Activated naive CD4-positive, alpha-beta T cell treated with anti-CD3 and anti-CD28 coated beads, Interleukin-2, amount 50 U/mL, for 16 hours (primary cell): ENCODE measurements around the gene PPP1R13B.

Experiments
- DNase-seq: peaks from one replicate; pipeline ENCODE4 v3.0.0-alpha.2; 2020

The PPP1R13B gene

DNA sequence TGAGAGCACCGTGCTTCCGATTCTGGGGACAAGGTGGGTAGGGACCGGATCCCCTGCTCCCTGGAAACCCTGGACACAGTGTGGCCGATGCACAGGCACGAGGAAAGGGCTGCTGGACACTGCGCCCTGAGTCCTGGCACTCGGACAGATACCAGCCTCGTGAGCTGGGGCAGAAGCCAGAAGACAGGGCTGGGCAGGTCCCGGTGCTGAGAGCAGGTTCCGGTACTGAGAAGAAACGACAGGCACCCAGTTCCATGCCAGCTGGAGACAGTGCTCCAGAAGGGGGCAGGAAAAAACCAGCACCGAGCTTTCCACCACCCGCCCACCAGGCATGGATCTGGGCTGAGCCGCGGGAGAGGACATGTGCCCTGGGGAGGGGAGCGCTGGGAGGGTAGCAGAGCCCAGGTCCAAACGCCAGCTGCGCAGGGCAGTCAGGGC is 138.6 kb downstream of the PPP1R13B start:
- no peak for DNase-seq

DNA sequence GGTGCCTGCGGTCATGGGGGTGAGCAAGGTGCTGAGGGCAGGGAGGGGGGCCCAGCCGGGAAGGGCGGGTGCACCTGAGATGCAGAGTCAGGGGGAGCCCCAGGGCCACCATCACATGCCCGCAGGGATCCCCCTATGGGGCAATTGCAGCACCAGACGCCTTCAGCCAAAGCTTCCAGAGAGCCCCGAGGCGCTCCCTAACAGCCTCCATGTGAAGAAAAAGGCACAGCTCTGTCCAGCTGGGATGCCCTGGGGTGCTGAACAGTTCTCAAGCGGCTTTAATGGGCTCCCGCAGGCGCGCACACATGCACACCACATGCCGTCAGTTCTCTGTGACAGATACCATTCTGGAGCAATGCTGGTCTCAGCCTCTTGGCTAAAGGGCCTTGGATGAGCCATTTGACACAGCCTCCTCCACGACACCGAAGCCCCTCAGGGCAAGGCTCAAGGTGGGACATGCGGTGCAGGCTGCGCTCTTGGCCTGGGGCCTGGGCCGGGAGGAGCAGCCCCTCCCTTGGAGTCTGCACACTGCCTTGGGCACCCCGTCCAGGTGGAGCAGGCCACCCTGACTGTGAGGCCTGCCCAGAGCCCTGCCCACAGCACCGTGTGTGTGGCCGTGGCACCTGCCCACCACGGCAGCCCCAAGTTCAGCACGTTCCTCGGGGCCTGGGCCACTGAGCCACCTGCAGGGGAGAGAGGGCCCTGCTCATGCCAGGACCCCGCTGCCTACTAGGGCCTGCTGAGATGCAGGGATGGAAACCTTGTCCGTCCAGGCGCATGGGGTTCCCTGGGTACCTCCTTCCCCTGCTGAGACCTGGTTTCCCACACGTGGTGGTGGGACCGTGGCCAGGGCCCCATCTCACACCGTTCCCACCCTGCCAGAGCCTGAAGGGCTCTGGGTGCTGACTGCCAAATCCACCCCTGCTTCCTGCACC is 139.8 kb downstream of the PPP1R13B start:
- DNase-seq: no peak

DNA sequence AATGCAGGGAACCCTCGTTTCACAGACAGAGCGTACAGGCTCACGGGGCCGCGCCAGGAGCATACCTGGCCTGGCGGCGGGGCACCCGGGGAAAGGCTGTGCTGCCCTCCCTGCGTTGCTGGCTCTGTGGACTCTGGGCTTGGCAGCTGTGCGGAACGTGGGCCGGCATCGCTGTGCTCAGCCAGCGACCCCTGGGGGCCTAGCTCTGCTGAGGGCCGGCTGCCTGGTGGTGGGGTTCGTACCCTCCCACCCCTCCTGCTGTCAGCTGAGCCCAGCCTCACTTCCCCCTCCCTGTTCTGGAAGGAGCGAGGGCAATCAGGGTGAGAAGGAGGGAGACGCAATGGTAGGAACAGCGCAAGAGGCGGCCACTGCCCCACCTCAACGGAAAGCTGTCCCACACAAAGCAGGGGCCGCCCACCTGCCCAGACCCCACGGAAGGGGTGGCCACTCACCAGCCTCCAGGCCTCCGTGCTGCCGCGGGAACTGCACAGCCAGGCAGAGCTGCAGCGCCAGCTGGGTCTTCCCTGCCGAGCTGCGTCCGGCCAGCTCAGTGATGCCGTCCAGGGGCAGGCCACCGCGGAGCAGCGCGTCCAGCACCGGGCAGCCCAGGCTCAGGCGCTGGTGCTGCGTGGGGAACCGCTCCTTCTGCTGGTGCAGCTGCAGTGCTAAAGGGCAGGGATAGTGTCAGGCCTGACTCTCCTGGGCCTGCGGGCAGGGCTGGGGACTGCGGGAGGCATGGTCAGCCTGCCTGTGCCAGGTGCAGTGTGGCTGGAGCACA is 140.6 kb downstream of the PPP1R13B start:
- no peak for DNase-seq

DNA sequence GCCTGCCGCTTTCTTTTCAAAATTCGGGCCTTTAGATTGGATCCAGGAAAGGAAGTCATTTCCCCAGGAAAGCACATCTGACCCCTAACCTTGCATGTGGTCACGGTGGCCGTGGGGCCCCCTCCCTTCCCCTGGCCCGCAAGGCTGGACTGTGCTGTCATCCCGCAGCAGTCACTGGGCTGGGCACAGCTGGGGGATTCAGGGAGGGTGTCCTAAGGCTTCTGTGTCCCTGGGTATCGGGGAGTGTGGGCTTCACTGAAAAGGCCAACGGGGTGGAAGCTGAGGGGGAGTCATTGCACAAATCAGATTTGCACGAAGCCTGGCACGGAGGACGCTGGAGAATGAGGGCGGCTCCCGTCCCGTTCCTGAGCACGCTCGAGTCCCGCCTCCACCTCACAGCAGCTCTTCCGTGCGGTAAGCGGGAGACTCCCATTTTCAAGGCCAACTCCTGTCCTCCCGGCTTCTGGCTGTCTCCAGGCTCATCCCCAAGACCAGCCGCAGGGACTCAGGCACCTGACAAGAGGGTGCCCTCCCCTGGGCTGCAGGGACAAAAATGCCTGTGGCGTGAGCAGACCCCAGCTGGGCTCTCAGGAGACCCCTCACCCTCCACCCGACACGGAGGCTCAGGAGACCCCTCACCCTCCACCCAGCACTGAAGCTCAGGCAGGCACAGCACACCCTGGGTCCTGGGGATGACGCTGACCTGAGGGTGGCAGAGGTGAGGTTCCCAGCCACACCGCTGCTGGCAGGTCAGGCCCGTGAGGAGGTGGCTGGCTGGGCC is 141.7 kb downstream of the PPP1R13B start:
- no peak for DNase-seq

DNA sequence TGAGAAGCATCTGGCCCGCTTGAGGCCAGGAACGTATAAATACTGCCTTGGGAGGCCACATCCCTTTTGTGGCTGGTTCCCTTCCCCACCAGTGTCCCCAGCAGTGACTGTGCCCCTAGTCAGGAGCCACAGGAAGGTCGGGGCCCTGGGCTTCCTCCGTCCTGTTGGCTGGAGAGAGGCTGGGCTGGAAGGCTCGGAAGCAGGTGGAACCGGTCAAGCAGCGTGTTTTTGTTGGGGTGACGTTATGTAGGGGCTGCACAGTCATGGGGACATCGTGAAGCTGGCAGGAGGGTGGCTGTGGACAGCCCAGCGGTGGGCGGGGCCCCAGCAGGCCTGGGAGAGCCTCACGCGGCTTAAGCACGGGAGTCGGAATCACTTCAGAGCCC is 142.3 kb downstream of the PPP1R13B start:
- DNase-seq: no peak

DNA sequence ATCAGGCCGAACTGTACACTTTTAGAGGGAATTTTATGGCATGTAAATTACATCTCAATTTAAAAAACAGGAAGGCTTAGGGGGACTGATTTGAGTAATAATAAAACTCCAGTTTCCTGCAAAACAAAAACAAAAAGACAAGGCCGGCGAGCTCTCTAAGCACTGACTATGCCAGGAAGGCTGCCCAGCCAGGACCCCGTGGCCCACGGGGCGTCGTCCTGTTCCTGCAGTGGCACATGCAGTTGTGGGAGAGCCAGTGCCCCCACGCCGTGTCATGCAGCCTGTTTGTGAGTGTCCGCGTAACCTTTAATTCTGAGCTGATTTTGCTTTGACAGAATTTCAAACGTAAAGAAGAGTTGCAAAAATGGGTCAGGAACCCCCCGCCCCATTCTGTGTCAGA is 142.7 kb downstream of the PPP1R13B start:
- no peak for DNase-seq

DNA sequence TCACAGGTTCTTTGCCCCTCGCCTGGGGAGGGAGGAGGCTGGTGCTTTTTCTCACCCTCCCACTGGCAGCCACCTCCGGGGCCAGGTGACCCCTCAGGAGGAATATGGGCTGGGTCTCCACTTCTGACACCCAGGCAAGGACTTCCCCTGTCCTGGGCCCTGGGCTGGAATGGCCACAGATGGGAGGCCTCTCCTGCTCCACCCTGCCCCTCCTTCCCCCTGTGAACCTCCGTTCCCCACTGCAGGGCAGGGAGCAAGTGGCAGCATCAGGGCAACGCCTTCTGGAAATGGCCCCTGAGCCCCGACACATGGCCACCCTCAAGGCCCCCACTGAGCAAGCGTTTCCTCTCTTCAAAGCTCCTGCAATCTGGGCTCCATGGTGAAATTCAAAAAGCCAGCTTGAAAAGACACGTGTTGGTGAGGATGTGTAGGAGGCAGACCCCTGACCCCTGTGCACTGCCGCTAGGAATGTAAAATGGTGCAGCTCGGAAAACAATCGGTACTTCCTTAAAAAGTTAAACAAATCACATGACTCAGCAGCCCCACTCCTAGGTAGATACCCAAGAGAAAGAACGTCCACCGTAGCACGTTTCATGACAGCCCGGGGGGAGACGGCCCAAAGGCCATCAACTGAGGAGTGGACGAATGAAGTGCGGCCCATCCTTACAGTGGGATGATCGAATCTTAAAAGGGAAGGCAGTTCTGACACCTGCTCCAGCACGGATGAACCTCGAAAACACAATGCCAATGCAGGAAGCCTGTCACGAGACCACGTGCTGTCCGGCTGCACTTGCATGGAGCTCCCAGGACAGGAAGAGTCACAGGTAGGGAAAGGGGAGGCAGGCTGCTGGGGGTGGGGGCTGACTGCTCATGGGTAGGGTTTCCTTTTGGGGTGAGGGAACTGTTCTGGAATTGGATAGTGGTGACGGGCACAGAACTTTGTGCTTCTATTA is 143.7 kb downstream of the PPP1R13B start:
- no peak for DNase-seq

DNA sequence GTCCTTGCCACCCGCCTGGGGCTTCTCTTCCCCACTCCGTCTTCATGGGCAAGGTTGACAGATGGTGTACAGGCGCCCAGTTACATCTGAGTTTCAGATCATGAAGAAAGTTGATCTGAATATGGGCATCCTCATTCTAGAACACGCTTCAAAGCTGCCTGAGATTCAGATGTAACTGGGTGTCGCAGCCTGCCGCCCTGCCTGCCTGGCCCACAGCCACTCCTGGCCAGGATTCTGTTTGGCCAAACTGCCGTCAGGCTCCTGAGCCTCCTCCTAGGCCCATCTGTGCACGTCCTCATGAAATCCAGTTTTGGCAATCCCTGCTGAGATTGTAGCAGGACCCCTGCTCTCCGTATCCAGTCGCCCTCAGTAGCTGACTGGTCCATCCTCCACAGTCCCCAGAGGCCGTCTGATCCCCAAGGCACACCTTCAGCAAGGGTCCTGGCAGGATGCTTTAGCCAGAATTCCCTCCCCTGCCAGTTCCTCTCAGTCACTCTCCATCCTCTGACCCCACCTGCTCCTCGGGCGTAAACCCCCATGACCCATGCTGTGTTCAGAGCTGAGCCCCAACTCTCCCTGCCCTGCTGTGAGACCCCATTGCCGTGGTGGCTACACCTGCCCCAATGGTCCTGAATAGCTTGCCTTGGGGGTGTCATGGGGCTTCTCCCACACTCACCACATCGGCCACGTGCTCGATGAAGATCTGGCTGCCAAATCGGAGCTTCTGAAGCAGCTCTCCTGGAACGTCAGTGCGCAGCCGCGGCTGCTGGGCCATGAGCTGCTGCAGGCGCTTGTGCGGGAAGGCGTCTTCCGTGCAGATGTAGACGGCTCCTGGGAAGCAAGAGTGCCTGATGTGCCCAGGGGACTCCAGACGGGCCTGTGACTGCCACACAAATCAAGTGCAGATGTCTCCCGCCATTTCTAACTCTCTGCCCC is 144.6 kb downstream of the PPP1R13B start:
- DNase-seq: no peak

DNA sequence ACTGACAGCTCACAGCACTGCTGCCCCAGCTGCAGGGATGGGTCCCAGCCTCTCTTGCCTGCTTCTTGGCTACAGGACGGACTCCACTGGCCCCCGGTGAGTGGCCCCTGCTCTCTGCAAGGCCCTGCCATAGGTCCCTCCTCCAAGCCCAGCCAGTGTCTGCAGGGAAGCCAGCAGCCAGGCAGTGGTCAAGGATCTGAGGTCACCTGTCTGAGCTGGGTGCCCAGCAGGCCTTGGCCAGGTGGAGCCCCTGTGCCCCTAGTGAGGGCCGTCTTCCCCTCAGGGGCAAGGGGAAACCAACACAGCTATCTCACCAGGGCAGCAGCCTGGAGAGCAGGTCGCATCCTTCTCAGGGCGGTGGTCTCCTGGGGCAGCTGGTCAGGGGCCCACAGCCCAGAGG is 145.3 kb downstream of the PPP1R13B start:
- DNase-seq: no peak

DNA sequence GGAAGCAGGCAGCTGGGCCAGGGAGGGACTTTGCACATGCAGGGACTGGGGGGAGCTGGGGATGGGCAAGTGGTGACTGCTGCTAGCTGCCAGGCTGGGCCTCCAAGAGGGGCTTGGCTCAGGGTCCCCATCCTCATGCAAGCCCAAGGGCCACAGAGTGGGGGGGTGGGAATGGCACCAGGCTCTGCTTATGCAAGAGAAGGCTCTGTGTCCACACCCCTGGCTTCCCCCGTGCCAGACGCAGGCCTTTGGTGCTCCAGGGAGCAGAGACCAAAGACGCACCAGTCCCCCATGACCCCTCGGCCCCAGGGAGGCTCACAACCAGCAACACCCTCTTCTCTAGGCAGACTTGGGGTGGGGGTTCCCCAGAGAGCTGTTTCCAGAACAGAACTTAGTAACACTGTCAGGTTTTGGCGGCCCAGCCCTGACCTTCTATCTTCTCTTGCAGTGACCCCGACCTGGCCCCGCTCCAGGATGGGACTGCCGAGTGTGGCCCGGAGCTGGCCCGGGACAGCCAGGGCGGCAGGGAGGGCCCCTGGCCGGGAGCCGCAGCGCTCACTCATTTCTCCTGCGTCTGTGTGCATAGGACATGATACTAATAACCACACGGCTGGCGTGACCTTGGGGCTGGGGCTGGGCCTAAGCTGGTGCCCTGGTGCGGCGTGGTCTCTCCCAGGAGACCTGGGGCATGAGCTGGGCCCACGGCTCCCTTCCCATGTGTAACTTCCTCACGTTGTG is 146.5 kb downstream of the PPP1R13B start:
- no peak for DNase-seq

DNA sequence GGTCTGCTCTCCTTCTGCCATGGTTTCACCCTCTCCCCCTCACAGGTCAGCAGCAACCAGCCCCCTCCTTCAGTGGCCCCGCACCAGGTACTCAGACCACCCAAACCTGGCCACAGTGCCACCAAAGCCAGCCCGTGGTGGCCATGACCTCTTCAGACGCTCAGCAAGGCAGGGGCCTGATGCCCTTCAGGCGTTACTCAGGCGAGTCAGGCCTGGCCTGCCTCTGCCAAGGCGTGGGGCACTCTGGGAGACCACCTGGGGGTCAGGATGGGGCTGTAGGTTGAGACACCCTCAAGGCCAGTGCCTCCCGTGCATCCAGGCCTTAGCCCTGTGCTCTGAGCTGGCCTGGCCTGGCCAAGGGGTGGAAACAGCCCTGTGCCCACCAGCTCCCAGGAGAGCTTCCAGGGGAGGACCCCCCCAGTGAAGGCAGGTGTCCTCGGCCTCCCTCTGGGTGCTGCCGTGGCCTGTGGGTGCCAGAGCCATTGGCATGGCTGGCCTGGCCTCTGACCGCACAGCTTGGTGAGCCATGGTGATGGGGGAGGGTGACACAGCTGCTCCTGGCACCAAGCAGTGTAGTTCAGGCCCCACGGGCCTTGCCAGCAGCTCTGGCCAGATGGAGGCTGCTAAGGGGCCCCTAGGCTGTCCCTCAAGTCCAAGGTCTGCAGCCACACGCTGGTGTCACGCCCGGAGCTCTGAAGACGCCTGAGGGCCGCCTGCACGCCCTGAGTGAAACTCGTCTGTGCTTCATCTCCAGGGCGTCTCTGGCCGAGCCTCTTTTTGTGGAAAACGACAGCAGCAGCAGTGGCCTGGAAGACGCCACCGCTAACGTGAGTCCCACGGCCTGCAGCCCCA is 147.2 kb downstream of the PPP1R13B start:
- no peak for DNase-seq

DNA sequence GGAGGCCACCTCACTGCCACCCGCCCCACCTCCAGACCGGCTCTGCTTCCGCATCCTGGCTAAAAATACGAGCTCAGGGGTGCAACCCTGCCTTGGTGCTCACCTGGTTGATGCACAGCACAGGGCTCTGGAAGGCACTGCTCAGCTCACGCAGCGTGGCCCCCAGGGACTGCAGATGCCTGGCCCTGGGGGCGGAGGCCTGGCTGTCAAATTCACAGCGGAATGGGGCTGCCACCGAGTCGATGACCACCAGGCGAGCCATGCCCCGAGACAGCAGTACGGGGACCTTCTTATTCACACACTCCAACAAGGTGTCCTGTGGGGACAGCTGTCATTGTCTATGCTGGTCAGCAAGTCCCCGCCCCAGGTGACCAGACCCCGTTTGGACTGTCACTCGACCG is 148.1 kb downstream of the PPP1R13B start:
- DNase-seq: no peak

DNA sequence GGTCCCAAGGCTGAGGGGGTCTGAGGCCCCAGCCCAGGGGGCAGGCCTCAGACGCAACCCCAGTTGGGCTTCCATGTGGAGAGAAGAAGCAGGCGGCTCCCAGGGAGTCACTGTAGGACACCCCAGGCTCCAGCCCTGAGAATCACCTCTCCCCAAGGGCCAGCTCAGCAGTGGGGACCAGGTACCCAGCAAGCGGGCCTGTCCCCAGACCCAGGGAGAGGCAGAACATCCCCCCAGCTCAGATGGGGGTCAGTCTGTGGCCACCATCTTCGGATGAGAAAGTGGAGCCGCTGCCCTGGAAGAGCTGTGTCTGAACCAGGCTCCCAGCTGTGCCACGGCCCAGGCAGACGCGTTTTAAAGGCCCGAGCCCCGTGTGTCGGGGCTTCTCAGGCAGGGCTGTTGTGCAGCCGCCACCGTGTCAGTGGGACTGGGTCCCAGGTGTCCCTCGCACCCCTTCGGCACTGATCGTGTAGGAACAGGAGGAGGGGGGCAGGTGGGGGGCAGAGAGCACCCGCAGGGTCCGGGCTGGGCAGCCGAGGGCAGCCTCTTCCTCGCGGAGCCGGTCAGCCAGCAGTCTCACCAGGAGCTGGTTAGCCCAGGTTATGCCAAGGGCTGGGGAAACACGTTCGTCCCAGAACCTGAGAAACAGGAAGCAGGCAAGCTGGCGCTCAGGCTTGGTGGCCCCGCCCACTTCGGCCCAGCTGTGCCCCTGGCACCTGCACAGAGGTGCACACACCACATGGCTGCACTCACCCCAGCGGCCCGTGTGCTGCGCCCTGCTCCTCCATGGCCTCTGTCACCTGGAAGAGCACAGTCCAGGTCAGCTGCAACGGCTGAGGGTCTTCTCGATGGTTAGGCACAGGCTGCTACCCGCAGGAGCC is 148.8 kb downstream of the PPP1R13B start:
- DNase-seq: no peak

DNA sequence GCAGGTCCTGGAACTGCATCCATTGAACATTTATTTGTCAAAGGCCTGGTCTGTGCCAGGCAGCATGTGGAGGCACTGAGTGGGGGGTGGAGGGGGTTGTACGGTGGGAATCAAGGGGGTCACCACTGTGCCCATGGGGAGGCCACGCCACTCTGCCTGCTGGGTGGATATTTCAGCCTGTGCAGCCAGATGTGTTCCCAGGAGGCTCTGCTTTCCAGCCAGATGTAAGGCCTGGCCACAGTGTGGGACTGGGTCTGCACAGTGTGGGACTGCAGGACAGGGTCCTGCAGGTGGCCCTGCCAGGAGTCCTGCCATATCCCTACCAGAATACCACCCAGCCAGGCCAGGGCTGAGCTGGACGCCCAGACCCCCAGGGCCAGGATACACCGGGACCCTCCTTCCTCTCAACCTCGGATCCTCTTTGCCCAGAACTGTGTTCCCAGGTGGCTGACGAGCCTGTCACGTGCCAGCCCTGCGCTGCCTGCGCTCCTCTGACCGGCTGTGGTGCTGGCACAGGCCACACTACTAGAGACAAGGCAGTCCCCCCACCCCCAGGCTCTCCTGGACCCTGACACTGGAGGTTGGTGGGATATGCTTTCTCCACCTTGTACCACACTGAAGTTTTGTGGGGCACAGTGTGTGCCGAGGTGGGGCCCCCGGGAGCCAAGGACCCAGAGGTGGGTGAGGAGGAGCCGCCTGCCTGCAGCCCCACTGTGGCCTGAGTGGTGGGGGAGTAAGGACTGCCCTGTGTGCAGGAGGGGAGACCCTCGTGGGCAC is 149.6 kb downstream of the PPP1R13B start:
- DNase-seq: no peak

DNA sequence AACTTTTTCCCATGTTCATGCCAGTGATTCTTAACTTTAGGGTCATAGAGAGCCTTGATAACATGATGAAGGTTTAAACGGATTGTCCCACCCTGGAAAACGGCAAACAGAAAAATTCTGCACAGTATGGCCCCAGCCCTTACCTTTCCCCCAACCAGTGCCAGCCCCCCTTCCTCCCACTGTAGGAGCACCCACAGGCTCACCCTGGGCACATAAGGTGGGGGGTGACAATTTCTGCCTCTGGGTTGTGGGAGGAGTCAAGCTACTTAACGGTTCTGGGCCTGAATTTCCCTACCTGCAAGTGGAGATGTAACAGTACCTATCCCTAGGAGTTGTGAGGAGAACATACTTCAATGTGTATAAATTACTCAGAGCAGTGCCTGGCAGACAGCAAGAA is 150.2 kb downstream of the PPP1R13B start:
- no peak for DNase-seq

DNA sequence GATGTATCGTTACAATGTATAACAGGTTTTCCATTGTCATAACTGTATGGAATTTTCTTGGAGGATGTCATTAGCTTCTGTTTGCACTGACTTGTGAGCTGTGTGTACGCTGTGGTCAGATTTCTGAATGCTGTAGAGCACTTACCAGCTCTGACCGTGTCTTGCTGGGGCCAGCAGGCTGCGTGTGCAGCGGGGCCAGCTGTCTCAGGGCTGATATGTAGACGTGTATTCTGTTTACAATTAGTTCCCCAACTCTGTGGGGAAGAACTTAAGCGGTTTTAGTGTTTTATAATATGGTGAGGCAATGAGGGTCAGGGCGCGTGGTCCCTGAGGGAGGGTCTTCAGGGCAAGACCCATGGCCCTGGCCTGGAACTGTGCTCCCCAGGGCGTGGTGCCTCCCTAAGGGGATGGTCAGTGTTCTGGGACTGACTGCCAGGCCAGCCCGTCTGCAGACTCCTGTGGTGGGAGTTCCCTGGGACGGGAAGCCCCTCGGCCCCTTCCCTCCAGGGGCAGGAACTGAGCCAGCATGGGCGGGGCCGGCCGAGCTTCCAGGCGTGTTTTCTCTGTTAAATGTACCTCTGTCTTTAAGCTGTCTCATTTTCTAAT is 150.8 kb downstream of the PPP1R13B start:
- no peak for DNase-seq

DNA sequence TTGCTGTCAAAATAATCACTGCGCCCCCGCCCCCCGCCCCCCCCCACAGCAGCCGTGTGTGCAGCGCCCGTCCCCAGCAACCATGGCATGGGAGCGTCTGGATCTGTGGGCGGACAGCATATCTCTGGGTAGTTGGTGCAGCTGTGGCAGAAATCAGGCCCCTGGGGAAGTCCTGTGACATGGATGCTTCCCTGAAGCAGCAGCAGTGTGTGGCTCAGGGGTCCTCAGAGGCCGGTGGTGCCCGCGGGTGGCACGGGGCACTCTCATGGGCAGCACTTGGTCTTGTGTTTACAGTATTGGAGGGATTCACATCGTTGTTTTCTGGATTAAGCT is 151.3 kb downstream of the PPP1R13B start:
- DNase-seq: no peak
